ENCODE results near the gene NUMB. TPM values are rescaled to one million over a fixed set of nuclear protein-coding genes. Genes with fewer than 3 reads are reported as not detected.

The NUMB gene
- total and polyA plus RNA-seq, 2 of the 13 experiments (the other 11 are each of a cell fraction or from before 2014, with no cell fraction given), result 20.3 to 71.1 TPM

GRCh38 chr14:73478684-73479083, 20.3 kb upstream of the NUMB start (continued):
- TF ChIP-seq ZNF513 (CRISPR knock-in tag; conservative IDR thresholded peaks at IDR 0.05), result no peak
- TF ChIP-seq TFDP2 (CRISPR knock-in tag; IDR thresholded peaks at IDR 0.05), result 0 out of 2 replicates have a peak, but pooled peaks have one; percentile 29
- no peak for TF ChIP-seq HNF1A (IDR thresholded peaks at IDR 0.05; ENCODE audit: low read depth)
- TF ChIP-seq HNF1A (CRISPR knock-in tag; IDR thresholded peaks at IDR 0.05; ENCODE audit: borderline replicate concordance), result no peak
- no peak for TF ChIP-seq TERF1 (CRISPR knock-in tag; IDR thresholded peaks at IDR 0.05)
- TF ChIP-seq ZMYM3 (CRISPR knock-in tag; IDR thresholded peaks at IDR 0.05), result peak; percentile 59; the same call in 1 of the 2 replicates
- TF ChIP-seq SIN3B (IDR thresholded peaks at IDR 0.05; ENCODE audit: low read length), result no peak
- no peak for TF ChIP-seq ATRX (CRISPR knock-in tag; IDR thresholded peaks at IDR 0.05; ENCODE audit: borderline replicate concordance)
- 0 out of 2 replicates have a peak, but pooled peaks have one; percentile 18 for TF ChIP-seq ERF (CRISPR knock-in tag; IDR thresholded peaks at IDR 0.05)
- no peak for TF ChIP-seq NFYC (CRISPR knock-in tag; IDR thresholded peaks at IDR 0.05)
- TF ChIP-seq MAF1 (CRISPR knock-in tag; IDR thresholded peaks at IDR 0.05; ENCODE audit: borderline replicate concordance), result no peak
- no peak for TF ChIP-seq ARHGAP35 (CRISPR knock-in tag; IDR thresholded peaks at IDR 0.05; ENCODE audit: borderline replicate concordance)
- no peak for TF ChIP-seq ZNF274 (CRISPR knock-in tag; IDR thresholded peaks at IDR 0.05)
- TF ChIP-seq NCOA2 (CRISPR knock-in tag; IDR thresholded peaks at IDR 0.05), result 0 out of 2 replicates have a peak, but pooled peaks have one; percentile 17
- TF ChIP-seq RBFOX2 (IDR thresholded peaks at IDR 0.05; ENCODE audit: low read depth, low read length), result no peak
- TF ChIP-seq ZBTB20 (CRISPR knock-in tag; IDR thresholded peaks at IDR 0.05; ENCODE audit: borderline replicate concordance, low read depth), result peak; percentile 49; the same call in 1 of the 2 replicates
- no peak for TF ChIP-seq XBP1 (CRISPR knock-in tag; IDR thresholded peaks at IDR 0.05)
- no peak for TF ChIP-seq IRF2 (CRISPR knock-in tag; IDR thresholded peaks at IDR 0.05)
- no peak for TF ChIP-seq TBP (CRISPR knock-in tag; IDR thresholded peaks at IDR 0.05)
- TF ChIP-seq ASH2L (IDR thresholded peaks at IDR 0.05; ENCODE audit: insufficient read length, low read depth, low read length), result peak; percentile 24
- no peak for TF ChIP-seq MLLT10 (CRISPR knock-in tag; IDR thresholded peaks at IDR 0.05)
- no peak for TF ChIP-seq ZNF75D (CRISPR knock-in tag; IDR thresholded peaks at IDR 0.05; ENCODE audit: borderline replicate concordance)
